Measurements from ENCODE around the gene KRT80. TPM values are rescaled to one million over a fixed set of nuclear protein-coding genes. Genes with fewer than 3 reads are reported as not detected.

Gene KRT80
- total RNA-seq, 2 experiments from 2014 or later = not detected

- POLR2A ChIA-PET = no interaction called here
- H3K4me3 Mint-ChIP-seq = no peak overlapping the region
These were observed 66.3 kb downstream of the KRT80 start for GRCh38 chr12:52125476-52125900.

GRCh38 chr12:52123487-52124186 lies 68.2 kb downstream of the KRT80 start:
- peaks cover 6% of the 10 kb centered on the region for H3K4me1 Mint-ChIP-seq (ENCODE audit: low read depth)
- Histone ChIP-seq H3K36me3 (ENCODE audit: insufficient read depth, low read length) (no peaks in the 10 kb centered on the region), H3K27ac (ENCODE audit: low read depth in 1 of 2, low read length in 2 of 2) (no peak overlapping the region), H3K9me3 (ENCODE audit: control insufficient read depth in 1 of 2, insufficient read depth in 1 of 2, low read length in 2 of 2) (no peaks in the 10 kb centered on the region), H3K4me3 (ENCODE audit: low read length) (no peak overlapping the region), H3K27me3 (ENCODE audit: control insufficient read depth in 1 of 2, insufficient read depth in 2 of 2, low read length in 2 of 2) (peaks cover 8% of the 10 kb centered on the region in 2 experiments), H3K4me1 (ENCODE audit: insufficient read depth, low read length) (peaks cover 17% of the 10 kb centered on the region)
- H3K27me3 Mint-ChIP-seq = peaks cover 55% of the 10 kb centered on the region
- TF ChIP-seq CTCF (IDR thresholded peaks at IDR 0.05) = no peak
- H3K4me3 Mint-ChIP-seq = no peak overlapping the region
- no peak overlapping the region for H3K27ac Mint-ChIP-seq
- H3K36me3 Mint-ChIP-seq (ENCODE audit: low read depth) = no peaks in the 10 kb centered on the region
- DNase-seq = no peak
- ChIA-PET CTCF (interaction anchor here (3.1 kb wide), 1 partner anchor 98 kb away, joined by 15 read pairs; no protein-coding TSS in a partner anchor), POLR2A (no interaction called here)
- no peaks in the 10 kb centered on the region for H3K9me3 Mint-ChIP-seq
- no peak for ATAC-seq (ENCODE audit: poor library complexity)
- intact Hi-C loops (cut with DNase I, micrococcal nuclease) = no loop called here

More at GRCh38 chr12:52125476-52125900, 66.3 kb downstream of the KRT80 start:
- H3K4me3 ChIP-seq (ENCODE audit: low read length) = no peak overlapping the region
- no peak for ATAC-seq (ENCODE audit: poor library complexity)
- no peaks in the 10 kb centered on the region for H3K9me3 ChIP-seq (ENCODE audit: control insufficient read depth in 1 of 2, insufficient read depth in 1 of 2, low read length in 2 of 2)
- no peak for TF ChIP-seq CTCF (IDR thresholded peaks at IDR 0.05)
- peaks cover 8% of the 10 kb centered on the region in 2 experiments for H3K27me3 ChIP-seq (ENCODE audit: control insufficient read depth in 1 of 2, insufficient read depth in 2 of 2, low read length in 2 of 2)
- Mint-ChIP-seq H3K4me1 (ENCODE audit: low read depth) (peaks cover 6% of the 10 kb centered on the region), H3K27ac (no peak overlapping the region), H3K9me3 (no peaks in the 10 kb centered on the region), H3K36me3 (ENCODE audit: low read depth) (no peaks in the 10 kb centered on the region), H3K27me3 (peaks cover 44% of the 10 kb centered on the region)
- no peak overlapping the region for H3K27ac ChIP-seq (ENCODE audit: low read depth in 1 of 2, low read length in 2 of 2)
- H3K36me3 ChIP-seq (ENCODE audit: insufficient read depth, low read length) = no peaks in the 10 kb centered on the region
- CTCF ChIA-PET = interaction anchor here (0.9 kb wide), 1 partner anchor 9 kb away, joined by 3 read pairs; no protein-coding TSS in a partner anchor
- DNase-seq = no peak
- peaks cover 9% of the 10 kb centered on the region for H3K4me1 ChIP-seq (ENCODE audit: insufficient read depth, low read length)
- intact Hi-C loops (cut with DNase I, micrococcal nuclease) = no loop called here

GRCh38 chr12:52122904-52123303 lies 68.9 kb downstream of the KRT80 start:
- Histone ChIP-seq H3K9me3 (ENCODE audit: control insufficient read depth in 1 of 2, insufficient read depth in 1 of 2, low read length in 2 of 2) (no peaks in the 10 kb centered on the region), H3K4me1 (ENCODE audit: insufficient read depth, low read length) (peaks cover 17% of the 10 kb centered on the region), H3K27ac (ENCODE audit: low read depth in 1 of 2, low read length in 2 of 2) (no peak overlapping the region), H3K36me3 (ENCODE audit: insufficient read depth, low read length) (no peaks in the 10 kb centered on the region), H3K27me3 (ENCODE audit: control insufficient read depth in 1 of 2, insufficient read depth in 2 of 2, low read length in 2 of 2) (peaks cover 8% of the 10 kb centered on the region in 2 experiments), H3K4me3 (ENCODE audit: low read length) (no peak overlapping the region)
- Mint-ChIP-seq H3K4me3 (no peak overlapping the region), H3K9me3 (no peaks in the 10 kb centered on the region), H3K27ac (no peak overlapping the region), H3K27me3 (peaks cover 55% of the 10 kb centered on the region), H3K36me3 (ENCODE audit: low read depth) (no peaks in the 10 kb centered on the region), H3K4me1 (ENCODE audit: low read depth) (peaks cover 6% of the 10 kb centered on the region)
- intact Hi-C loops (cut with DNase I, micrococcal nuclease) = loop anchor here in 1 of 2 experiments (1.0 kb wide), 1 partner anchor 98 kb away; no protein-coding TSS in a partner anchor
- POLR2A ChIA-PET = no interaction called here
- TF ChIP-seq CTCF (IDR thresholded peaks at IDR 0.05) = no peak
- ATAC-seq (ENCODE audit: poor library complexity) (no peak), DNase-seq (no peak)
- CTCF ChIA-PET = interaction anchor here (3.1 kb wide), 1 partner anchor 97 kb away, joined by 15 read pairs; no protein-coding TSS in a partner anchor
